Stimulated activated CD8-positive, alpha-beta memory T cell treated with anti-CD3 and anti-CD28 coated beads, Interleukin-12 subunit alpha, Interleukin-12 subunit beta, amount 100 ng/mL, for 4 hours (primary cell): ENCODE results near the gene UGT1A3.

ENCODE experiments used
- DNase-seq: peaks from one replicate; pipeline ENCODE4 v3.0.0-alpha.2; 2020; ENCODE audit warnings: low read depth

Gene UGT1A3

DNA sequence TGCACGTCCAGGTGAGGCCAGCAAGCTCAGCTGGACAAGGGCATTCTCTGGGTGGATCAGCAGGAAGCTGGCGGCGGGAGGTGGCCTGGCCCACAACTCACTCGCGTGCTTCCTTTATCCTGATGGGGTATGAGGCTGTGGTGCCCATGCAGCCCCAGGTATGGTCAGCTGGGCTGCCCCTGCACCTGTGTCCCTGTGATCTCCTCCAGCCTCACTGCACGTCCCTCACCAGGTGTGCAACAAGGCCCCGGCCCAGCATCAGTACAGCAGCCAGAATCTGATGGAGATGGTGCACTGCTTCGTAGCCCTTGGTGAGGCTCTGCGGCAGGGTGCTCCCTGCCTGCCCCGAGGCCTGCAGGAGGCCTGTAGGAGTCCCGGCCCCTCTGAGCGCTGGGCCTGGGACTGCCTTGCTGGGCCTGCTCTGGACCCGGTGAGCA, 66.9 kb downstream of the UGT1A3 start:
- DNase-seq, result no peak

DNA sequence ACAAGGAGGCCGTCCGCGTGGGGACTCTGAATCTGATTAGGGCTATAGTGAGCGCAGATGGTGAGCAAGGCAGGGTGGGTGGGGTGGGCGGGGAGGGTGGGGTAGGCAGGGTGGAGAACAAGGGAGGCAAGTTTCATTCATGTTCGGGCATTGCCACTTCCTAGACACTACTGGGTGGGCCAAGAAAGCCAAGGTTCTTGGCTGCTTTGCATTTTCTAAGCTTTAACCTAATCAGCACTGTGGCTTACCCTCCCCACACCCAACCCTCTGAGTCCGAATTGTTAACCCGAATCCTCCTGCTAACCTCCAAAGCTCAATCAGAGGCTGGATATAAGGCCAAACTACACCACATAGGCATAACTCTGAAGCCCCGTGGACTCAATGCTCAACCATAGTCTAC, 67.4 kb downstream of the UGT1A3 start:
- no peak for DNase-seq

DNA sequence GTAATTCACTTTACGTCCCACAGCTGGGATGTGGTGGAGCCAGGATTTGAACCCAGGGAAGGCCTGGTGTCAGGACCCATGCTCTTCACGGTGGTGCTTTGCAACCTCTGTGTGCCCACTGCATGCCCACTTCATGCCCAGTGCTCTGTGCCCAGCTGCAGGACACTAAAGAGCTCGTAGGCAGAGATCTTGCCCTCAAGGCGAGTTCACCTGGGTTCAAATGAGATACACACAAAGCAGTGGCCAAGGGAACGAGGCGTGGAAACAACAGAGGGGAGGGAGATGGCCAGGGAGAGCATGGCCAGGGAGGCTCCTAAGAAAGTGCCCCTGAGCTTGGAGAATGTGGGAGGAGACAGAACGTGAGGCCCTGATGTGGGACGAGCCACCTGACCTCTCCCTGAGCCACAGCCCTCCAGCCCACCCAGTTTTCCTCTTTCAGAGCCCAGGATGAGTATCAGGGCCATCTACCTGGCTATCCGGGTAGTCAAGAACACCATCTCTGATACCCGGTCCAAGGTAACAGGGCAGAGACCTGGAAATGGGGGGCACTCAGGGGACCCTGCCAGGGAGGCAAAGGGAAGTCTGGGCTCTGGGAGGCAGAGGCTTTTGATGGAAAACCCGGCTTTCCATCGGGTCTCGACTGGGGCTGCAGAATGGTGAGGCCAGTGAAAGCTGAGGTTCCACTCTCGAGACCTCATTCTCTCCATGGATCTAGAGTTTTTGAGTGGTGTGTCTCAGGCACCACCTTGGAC, 69.7 kb downstream of the UGT1A3 start:
- DNase-seq, result no peak

DNA sequence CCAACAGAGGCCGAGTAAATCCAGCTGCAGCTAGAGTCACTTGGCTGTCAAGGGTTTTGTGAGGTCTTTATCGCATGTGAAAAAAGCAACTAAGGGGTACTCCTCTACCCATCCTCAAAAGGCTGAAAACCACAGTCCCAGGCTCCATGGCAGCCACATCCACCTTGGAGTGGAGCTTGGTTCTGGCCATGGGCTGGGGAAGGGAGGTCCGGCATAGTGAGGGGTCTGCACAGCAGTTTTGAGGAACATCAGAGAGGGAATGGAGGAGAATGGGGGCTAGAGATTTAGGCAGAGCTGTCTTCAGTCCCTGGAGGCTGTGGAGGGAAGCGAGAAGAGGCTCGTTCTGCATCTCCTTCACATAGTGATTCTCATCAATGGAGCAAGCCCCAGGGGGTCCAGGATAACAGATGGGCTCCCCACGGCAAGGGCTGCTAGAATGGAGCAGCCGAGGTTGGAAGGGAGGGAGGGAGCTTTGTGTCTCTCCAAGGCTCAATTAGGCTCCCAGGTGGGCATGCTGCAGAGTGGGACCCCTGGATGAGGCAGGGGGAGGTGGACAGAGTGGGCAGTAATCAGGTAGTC, 70.3 kb downstream of the UGT1A3 start:
- DNase-seq, result no peak

DNA sequence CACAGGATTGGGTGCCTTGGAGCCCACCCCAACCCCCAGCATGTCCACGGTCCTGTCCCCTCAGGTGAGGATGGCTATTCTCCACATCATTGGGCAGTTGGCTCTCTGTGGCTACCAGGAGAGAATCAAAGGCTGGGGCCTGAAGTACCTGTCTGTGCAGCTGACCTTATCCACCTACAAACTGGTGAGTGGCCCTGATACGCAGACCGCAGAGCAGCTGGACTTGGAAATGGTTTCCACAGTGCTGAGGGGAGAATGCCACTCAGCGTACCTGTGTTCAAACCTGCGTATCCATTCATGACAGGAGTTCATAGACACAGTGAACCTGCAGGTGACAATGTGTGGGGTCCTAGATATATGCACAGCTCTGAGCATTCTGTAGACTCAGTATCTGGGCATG, 70.9 kb downstream of the UGT1A3 start:
- no peak for DNase-seq

DNA sequence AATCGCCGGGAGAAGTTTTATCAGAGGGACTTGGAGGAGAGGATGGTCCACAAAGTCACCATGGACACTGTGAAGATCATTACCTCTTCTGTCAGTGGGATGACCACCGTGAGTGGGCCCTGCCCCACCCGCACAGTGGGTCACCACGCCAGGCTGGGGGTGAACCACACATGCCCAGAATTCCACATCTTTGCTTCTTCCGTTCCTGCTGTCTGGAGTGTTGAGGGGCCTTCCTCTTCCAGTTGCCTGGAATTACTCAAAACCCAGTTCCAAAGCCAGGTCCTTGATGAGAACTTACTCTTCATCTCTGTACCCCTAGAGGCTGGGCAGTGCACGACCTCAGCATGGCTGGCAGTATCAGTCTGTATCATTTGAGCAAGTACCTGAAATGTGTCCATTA, 71.4 kb downstream of the UGT1A3 start:
- no peak for DNase-seq

DNA sequence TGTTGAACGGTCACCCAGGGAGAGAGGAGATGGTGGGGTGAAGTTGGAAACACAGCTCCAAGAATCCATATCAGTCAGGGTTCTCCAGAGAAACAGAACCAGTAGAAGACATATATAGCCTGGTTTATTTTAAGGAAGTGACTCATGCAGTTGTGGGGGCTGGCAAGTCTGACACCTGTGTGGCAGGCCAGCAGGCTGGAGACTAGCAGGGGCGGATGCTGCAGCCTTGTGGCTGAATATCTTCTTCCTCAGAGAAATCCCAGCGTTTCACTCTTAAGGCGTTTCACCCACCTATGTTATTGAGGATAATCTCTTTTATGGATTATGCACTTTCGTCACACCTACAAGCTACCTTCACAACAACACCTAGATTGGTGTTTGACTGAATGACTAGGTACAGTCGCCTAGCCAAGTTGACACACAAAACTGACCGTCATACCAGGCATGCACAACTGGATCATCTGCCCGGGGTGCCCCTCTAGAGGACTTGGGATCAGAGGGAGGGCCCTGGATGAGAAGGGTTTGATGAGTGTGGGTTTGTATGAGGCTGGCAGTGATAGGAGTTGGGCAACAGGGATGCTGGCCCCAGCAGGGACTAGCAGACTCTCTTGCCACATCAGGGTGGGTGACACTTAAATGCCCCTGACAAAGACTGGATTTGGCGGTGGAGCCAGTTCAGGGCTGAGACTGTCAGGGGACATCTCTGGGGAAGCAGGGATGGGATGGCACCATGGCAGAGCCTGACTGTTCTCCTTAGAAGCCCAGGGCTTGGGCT, 72.7 kb downstream of the UGT1A3 start:
- no peak for DNase-seq

DNA sequence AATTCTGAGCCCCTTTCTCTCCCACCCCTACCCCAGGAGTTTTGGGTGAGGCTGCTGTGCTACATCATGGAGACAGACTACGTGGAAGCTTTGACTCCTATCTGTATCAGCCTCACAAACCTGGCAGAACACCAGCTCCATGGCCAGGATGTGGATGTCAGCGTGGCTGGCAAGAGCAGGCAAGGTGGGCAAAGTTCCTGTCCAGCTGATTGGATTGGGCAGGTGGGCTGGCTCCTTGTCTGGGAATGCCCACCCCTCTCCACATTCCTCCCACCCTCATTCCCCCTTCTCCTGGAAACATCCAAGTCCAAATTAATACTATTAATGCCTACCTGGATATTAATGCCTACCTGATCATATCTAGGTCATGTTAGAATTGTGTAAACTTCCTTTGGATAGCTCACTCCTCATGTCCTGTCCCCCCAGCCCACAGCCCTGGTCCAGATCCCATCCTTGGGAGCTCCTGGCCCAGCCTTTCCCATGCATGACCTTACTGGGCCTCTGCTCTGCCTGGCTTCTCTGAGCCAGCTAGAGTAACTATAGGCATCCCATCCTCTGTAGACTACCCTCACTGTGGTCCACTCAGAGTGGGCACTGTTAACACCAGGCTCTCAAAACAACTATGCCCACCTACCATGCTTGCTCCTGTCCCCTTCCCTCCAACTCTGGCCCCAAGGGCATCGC, 73.4 kb downstream of the UGT1A3 start:
- no peak for DNase-seq

DNA sequence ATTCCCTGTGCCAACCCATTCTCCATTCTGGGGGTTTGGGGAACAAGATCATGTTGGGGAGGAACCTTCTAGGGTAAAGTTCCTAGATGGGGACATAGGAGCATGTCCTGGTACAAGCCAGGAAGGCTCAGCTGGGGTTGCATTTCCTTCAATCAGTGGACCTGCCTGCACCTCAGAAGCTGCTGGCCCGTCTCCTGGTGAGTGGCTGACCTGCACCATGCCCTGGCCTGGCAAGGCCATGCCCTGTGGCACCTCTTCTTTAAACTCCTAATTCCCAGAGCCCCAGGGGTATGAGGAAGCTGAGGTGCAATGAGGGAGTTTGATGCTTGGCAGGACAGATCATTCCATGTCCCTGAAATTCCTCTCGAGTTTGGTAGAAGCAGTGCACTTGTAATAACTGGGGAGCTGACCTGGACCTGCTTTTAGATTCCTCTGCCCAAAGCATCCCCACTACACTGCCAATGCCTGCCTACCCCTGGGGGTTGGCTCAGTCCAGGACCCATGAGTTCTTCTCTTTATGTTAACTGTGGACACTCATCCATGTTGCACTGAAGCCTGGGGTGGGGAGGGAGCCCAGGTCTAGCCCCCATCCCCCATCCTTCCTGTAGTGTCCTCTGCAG, 74.6 kb downstream of the UGT1A3 start:
- DNase-seq, result no peak

DNA sequence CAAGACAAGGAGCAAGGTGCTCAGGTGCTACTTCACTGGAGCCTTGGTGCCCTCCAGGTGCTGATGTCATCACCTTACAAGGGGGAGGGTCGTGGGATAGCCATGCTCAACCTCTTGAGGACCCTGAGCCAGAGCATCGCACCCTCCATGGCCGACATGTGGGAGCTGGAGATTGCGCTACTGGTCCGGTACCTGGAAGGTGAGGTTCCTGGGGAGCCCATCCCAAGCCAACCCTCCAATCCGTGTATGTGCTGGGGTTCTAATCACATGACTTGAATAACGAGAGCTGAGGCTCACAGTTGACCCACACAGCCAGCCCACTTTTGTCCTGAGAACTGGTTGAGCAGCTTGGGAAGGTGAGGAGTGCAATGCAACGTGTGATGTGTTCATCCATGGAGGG, 75.2 kb downstream of the UGT1A3 start:
- DNase-seq, result no peak

DNA sequence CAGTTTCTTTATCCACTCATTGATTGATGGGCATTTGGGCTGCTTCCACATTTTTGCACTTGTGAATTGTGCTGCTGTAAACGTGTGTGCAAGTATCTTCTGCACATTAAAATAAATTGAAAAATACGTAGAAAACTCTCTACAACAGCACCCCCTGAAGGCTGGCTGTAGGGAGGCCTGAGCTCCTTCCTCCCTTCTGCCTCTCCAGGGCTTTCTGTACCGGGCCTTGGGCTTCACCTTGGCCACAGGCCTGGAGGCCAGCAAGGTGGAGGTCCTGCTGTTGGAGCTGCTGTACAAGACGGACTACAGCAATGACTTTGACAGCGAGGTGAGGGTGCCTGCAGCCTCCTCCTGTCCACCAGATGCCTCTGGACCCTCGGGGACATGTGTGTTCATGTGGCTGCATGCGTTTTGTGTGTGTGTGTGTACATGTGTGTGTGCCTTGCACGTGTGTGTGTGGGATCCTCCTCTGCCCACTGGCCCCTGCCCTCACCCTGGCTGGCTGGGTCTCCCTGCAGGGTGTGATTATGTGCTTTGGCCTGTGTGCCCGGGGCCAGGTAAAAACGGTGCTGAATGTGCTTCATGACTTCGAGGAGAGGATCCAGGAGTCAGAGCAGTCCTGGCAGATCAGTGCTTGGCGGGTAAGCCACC, 78.5 kb downstream of the UGT1A3 start:
- DNase-seq, result no peak

DNA sequence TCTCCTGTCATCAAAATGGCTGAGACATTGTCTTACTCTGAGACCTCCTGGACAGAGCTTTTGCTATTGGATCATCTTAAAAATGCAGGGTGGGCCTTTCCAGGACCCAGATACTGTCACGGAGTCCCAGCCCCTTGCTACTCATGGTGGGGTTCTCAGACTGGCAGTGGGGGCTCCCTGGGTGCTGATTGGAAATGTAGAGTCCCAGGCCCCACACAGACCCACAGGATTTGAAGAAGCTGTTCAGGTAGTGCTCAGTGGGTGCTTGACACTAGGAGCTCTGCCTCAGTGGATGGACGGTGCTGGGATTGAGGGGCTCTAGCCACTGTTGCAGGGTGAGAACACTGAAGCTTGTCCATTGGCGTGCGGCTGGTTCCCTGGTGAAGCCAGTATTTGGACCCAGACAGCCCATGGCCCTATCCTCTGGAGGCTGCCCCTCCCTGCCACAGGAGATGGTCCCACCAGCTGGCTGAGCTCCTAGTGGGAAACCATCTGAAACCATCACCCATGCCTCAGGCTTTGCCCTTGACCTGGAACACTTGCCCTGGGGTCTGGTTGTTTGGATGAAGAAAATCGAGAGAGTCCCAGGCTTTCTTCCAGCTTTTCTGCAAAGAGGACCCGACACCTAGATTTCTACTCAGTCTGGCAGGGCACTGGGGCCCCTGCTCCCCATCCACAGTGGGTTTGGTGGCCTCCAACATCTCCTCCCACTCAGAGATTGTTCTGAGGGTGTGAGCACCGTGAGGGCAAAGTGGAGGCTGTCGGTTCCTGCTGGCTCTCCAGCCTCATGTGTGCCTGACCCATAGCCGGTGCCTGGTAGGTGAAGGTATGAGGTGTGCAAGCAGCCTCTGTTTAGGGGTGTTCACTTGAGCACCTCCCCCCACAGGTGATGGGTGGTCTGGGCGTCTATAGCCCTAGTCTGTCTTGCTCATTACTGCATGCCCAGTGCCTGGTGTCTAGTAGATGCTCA, 79.4 kb downstream of the UGT1A3 start:
- DNase-seq, result no peak

DNA sequence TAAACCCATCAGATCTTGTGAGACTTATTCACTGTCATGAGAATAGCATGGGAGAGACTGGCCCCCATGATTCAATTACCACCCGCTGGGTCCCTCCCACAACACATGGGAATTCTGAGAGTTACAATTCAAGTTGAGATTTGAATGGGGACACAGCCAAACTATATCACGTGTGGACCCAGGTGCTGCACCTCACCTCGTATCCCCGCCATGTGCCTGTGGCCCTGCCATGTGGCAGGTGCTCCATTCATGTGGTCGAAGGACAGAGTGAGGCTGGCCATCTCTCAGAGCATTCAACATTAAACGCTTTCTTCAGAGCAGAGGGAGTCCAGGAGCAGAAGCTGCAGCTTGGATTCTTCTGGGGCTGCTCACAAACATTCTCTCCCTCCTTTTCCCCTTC, 81.5 kb downstream of the UGT1A3 start:
- no peak for DNase-seq

DNA sequence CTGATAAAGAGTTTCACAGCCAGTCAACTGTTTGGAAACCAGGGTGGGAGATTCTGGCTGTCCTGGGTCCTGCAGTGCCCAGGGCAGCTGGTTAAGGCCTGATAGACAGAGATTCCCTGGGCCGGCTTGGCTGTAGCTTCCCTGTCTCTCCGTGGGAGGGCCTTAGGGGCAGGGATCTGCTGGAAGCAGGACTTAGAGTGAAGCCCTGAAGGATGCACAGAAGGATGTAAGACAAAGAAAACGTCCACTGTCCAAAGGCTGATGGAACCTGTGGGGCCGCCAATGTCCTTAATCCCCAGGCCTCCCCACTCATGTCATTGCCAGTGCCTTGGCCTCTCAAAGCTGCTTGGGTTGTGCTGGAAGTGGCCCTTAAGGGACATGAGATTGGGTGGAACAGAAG, 82.2 kb downstream of the UGT1A3 start:
- DNase-seq, result no peak

DNA sequence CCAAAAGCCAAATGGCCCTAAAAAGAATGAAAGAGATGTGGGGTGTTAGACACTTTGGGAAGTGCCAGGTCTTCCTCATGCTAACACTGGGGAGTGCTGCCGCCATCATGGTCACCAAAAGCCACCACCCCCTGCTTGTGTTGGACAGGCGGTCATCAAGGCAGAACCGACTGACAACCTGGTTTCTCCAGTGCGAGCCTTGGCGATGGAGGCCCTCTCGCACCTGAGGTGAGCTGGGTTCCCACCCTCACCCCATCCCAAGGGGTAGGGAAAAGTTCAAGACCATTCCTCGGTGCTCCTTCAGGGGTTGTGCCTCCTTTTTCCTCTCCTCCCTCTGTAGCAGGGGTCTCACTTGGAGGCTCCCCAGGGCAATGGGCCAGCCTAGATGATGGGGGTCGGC, 82.9 kb downstream of the UGT1A3 start:
- no peak for DNase-seq

DNA sequence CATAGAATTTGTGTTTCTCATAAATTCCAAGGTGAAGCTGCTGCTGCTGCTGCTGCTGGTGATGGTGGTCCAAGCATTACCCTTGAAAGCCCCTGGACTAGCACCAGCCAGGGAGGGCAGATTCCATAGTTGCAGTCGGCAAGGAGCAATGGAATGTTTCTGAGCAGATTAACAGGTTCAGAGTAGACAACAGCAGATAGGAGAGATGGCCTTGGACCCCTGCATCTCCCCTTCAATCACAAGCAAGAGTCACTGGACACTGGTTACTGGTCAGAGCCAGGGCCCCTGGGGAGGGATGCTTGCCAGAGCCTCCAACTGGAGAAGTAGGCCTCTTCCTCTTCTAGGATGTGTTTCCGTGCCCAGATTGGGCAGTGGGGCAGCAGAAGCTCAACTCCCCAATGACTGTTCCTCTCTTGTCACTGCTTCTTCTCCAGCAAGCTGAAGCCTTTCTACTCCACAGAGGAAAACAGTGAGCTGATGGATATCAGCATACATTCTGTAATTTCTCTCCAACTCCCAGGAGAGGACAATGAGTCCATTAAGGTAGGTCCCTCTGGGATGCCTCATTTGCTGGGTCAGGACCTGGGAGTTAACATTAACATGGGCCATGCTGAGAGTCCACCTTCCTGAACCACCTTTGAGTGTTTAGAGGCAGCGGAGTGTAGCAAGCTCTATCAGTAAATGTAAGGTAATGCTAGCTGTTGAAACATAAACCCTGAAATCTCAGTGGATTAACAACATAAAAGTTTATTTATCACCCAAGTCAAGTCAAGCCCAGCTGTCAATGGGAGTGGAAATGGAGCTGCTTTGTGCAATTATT, 84.6 kb downstream of the UGT1A3 start:
- DNase-seq, result no peak

DNA sequence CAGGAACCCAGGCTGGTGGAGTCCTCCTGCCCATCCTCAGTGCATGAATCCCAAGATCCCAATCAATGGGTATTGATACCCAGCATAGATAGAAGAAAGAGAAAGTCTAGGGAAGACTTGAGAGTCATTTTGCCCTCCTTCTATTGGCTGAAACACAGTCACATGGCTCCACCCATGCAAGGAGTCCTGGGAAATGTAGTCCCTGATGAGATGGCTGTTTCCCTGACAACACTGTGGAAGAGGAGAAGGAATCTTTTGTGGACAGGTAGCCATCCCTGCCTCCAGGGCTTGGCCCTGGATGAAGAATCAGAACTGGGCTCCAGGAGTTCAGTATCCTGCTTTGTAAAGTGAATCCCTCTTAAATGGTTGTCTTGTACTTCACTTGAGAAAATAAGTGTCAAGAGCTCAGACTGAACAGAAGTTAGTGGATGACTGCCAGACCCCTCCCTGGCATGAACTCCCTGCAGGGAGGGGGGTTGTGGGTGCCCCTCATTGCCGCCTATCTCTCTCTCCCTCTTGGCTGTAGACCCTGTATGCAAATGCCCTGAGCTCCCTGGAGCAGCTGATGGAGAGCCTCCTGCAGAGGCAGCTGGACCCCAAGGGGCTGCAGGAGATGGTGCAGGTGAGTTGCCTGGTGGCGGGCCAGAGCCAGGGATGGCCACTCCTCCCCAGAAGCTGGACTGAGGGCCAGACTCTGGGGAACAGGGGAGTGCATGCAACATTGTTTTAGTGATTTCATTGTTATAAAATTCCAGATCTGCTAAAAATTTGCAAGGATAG, 85.4 kb downstream of the UGT1A3 start:
- DNase-seq, result no peak

DNA sequence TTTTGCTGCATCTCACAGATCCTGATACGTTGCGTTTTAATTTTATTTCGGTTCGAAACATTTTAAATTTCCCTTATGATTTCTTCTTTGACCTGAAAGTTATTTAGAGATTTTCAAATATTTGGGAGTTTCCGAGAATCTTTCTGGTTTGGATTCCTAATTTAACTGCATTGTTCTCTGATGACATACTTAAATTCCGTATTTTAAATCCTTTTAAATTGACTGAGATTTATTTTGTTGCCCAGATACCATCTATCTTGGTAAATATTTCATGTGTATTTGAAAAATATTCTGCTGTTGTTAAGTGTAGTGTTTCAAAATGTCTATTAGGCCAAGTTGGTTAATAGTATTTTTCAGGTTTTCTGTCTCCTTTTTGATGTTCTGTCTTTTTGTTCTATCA, 87.0 kb downstream of the UGT1A3 start:
- no peak for DNase-seq

DNA sequence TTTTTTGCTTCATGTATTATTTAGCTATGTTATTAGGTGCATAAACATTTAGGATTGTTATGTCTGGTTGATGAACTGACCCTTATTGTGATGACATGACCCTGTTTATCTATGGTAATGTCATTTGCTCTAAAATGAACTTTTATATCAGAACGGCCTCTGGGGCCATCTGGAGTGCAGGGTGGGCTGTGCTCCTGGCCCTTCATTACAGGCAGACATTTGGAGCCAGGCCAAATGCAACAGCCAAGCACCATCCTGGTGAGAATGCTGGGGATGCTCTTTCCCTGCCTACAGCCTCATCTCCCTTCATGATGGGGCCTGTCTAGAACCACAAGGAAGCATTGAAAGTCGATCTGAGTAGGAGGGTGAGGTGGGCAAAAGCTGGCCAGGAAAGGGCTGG, 87.5 kb downstream of the UGT1A3 start:
- DNase-seq, result no peak
